KG1 (cell line): ENCODE results near the gene LYPD6.
"Not testable (repeated sequence)": the region's sequence is repeated elsewhere in the genome, so short reads cannot be mapped to it uniquely, and the experiment has no call there.

Experiments
- DNase-seq: peaks from one replicate; lab custom pipeline; 2025; lab: John Stamatoyannopoulos, UW

The LYPD6 gene

GRCh38 chr2:149458502-149458901 is 128.1 kb downstream of the LYPD6 start:
- no peak for DNase-seq

- DNase-seq: no peak
These were observed 133.1 kb downstream of the LYPD6 start for GRCh38 chr2:149463328-149464002.

- no peak for DNase-seq
These were observed 134.0 kb downstream of the LYPD6 start for GRCh38 chr2:149464396-149464795.

GRCh38 chr2:149465873-149466272 is 135.5 kb downstream of the LYPD6 start:
- no peak for DNase-seq

GRCh38 chr2:149466635-149467034 is 136.2 kb downstream of the LYPD6 start:
- DNase-seq: no peak

GRCh38 chr2:149467436-149467835 is 137.0 kb downstream of the LYPD6 start:
- DNase-seq: no peak

- no peak for DNase-seq
These were observed 138.2 kb downstream of the LYPD6 start for GRCh38 chr2:149468636-149469035.

- no peak for DNase-seq
These were observed 139.7 kb downstream of the LYPD6 start for GRCh38 chr2:149470046-149470445.

GRCh38 chr2:149472413-149472812 is 142.0 kb downstream of the LYPD6 start:
- DNase-seq: no peak

- DNase-seq: no peak
These were observed 142.7 kb downstream of the LYPD6 start for GRCh38 chr2:149473068-149473467.

GRCh38 chr2:149473521-149473920 is 143.1 kb downstream of the LYPD6 start:
- DNase-seq: no peak

- DNase-seq: no peak
These were observed 152.7 kb downstream of the LYPD6 start for GRCh38 chr2:149483004-149483605.

- DNase-seq: no peak
These were observed 156.3 kb downstream of the LYPD6 start for GRCh38 chr2:149486664-149487063.

- no peak for DNase-seq
These were observed 156.8 kb downstream of the LYPD6 start for GRCh38 chr2:149487189-149487588.

- DNase-seq: no peak
These were observed 158.5 kb downstream of the LYPD6 start for GRCh38 chr2:149488706-149489440.

GRCh38 chr2:149489452-149489851 is 159.1 kb downstream of the LYPD6 start:
- no peak for DNase-seq

GRCh38 chr2:149490296-149490695 is 159.9 kb downstream of the LYPD6 start:
- no peak for DNase-seq

- DNase-seq: no peak
These were observed 162.5 kb downstream of the LYPD6 start for GRCh38 chr2:149492923-149493322.

- DNase-seq: not testable (repeated sequence)
These were observed 168.8 kb downstream of the LYPD6 start for GRCh38 chr2:149499204-149499603.

GRCh38 chr2:149506808-149507207 is 176.4 kb downstream of the LYPD6 start:
- not testable (repeated sequence) for DNase-seq

- DNase-seq: no peak
These were observed 177.6 kb downstream of the LYPD6 start for GRCh38 chr2:149507974-149508373.

- DNase-seq: no peak
These were observed 183.1 kb downstream of the LYPD6 start for GRCh38 chr2:149513461-149513860.
